Pancreas (tissue), 10 donors: ENCODE data around the gene CDK6. TPM values are rescaled to one million over a fixed set of nuclear protein-coding genes. Genes with fewer than 3 reads are reported as not detected.

Experiments used
- ATAC-seq, 4 donors: fragments of 200-7000 bp; cut with Tn5 transposase; one replicate each; pipeline versions ENCODE4 v1.8.0 to v1.9.1; 2020; ENCODE audit warnings: mild to moderate bottlenecking in 4 of 4, moderate library complexity in 4 of 4
- DNase-seq, 6 donors: peaks; one replicate each; pipeline ENCODE4 v3.0.0-alpha.2; 2020
- FAIRE-seq: peaks from 2 replicates; lab custom pipeline; 2012; peaks lifted over from hg19 to GRCh38; lab: Jason Lieb, UNC
- H3K27ac ChIP-seq, 4 donors: fragments of 200-600 bp; sonication (generic); 1 replicate in 3 of 4; 2 replicates in 1 of 4; pipeline versions ENCODE4 v1.5.0 to v1.8.0; 2020
- H3K27me3 ChIP-seq, 4 donors: fragments of 200-600 bp; one replicate each; pipeline ENCODE4 v1.8.0; 2021
- H3K36me3 ChIP-seq, 3 donors: fragments of 200-600 bp; sonication (generic) in 1 of 3; one replicate each; pipeline versions ENCODE4 v1.5.0 to v1.8.0; 2020 to 2021
- H3K4me1 ChIP-seq, 3 donors: fragments of 200-600 bp; one replicate each; pipeline ENCODE4 v1.8.0; 2021
- H3K4me3 ChIP-seq, 4 donors: fragments of 200-600 bp; sonication (generic) in 2 of 4; one replicate each; pipeline versions ENCODE4 v1.5.0 to v1.8.0; 2020 to 2021
- H3K9me3 ChIP-seq, 4 donors: fragments of 200-600 bp; one replicate each; pipeline ENCODE4 v1.8.0; 2021
- CTCF ChIP-seq, 4 donors: fragments of 200-600 bp; sonication (generic) in 3 of 4; IDR thresholded peaks; one replicate each; pipeline versions ENCODE4 v1.5.0 to v1.8.0; 2021; ENCODE audit warnings: antibody characterized with exemption in 4 of 4
- WGBS, 2 donors: extraction: QIAGEN DNeasy Blood & Tissue Kit; methylation state at CpG; one replicate each; pipeline ENCODE4 v1.1.7; 2013; 5-methylcytosine and 5-hydroxymethylcytosine counted together
- intact Hi-C, 3 donors: fragments of 100-400 bp; cut with DNase I; formaldehyde crosslinking; loops; one replicate each; pipeline versions ENCODE4 v1.11.1 to v1.14.2; 2022
- polyA plus RNA-seq, 2 donors: library from polyadenylated mRNA; stranded (reverse); fragments of 200-250 nt; gene quantifications; one replicate each; pipeline ENCODE4 v1.2.3, GENCODE V29; 2013
- total RNA-seq, 6 donors: library from RNA; stranded (reverse); fragmentation: NEBNext Ultra II Directional in 4 of 6; extraction: Animal tissue kit (Norgen Biotek cat#: 25700) in 4 of 6; gene quantifications; one replicate each; pipeline versions ENCODE4 v1.2.1 to v1.2.4, GENCODE V29; 2021 to 2023
- donor health status: healthy with polysubstance abuse.
- donor health status: DM: no; HTN: no; CAD: no; lungs with moderate emphysema.
- donor health status: DM: no; HTN: no; CAD: no.
- donor health status: control.
- donor health status: control.
- donor health status: Bipolar disorder and iron deficiency.
- donor health status: DM: yes; HTN: yes; CAD: no.
- donor health status: DM: no; HTN: no; CAD: no.
- donor health status: DM: no; HTN: no; CAD: no.
- donor health status: DM: yes; HTN: yes; CAD: no.

The CDK6 gene
- total and polyA plus RNA-seq, 8 donors, result 2.4 to 33.4 (median 18.7) TPM

GRCh38 chr7:92831716-92832533, 4.4 kb downstream of the CDK6 start:
- Histone ChIP-seq H3K9me3 (no peaks in the 10 kb centered on the region), H3K27ac (peak overlapping the region in 2 of 4 donors; percentile 79 to 89), H3K4me1 (peaks cover 4 to 44% (median 41%) of the 10 kb centered on the region in 3 donors), H3K27me3 (no peaks in the 10 kb centered on the region), H3K36me3 (no peaks in the 10 kb centered on the region), H3K4me3 (peak overlapping the region in 3 of 4 donors; percentile 72 to 85 (median 79))
- intact Hi-C loops, result loop anchor here in 2 of 3 donors (5.0 to 10.0 kb wide), 3 partner anchors 127 to 205 kb away; no protein-coding TSS in a partner anchor
- TF ChIP-seq CTCF (IDR thresholded peaks at IDR 0.05), result no peak
- ATAC-seq (no peak), FAIRE-seq (no peak), DNase-seq (no peak)
- 61 to 66% methylated on average over 7 of the region's 7 CpGs for WGBS, 2 donors

- Histone ChIP-seq H3K36me3 (no peaks in the 10 kb centered on the region), H3K4me3 (peak overlapping the region in 1 of 4 donors; percentile 3), H3K4me1 (peaks cover 9 to 48% (median 41%) of the 10 kb centered on the region in 3 donors), H3K27ac (no peak overlapping the region), H3K27me3 (no peaks in the 10 kb centered on the region), H3K9me3 (no peaks in the 10 kb centered on the region)
- TF ChIP-seq CTCF (IDR thresholded peaks at IDR 0.05), result no peak
- intact Hi-C loops, result loop anchor here in 2 of 3 donors (5.0 to 10.0 kb wide), 3 partner anchors 126 to 203 kb away; no protein-coding TSS in a partner anchor
- no peak for FAIRE-seq
- 48 to 49% methylated on average over 6 of the region's 6 CpGs for WGBS, 2 donors
- no peak for ATAC-seq
- no peak for DNase-seq
These were observed 5.8 kb downstream of the CDK6 start for GRCh38 chr7:92830532-92831110.

GRCh38 chr7:92830027-92830426, 6.3 kb downstream of the CDK6 start:
- H3K27me3 ChIP-seq, result no peaks in the 10 kb centered on the region
- FAIRE-seq (no peak), ATAC-seq (no peak), DNase-seq (no peak)
- no peaks in the 10 kb centered on the region for H3K9me3 ChIP-seq
- 29 to 40% methylated on average over 1 of the region's 1 CpG for WGBS, 2 donors
- peaks cover 9 to 48% (median 41%) of the 10 kb centered on the region in 3 donors for H3K4me1 ChIP-seq
- no peaks in the 10 kb centered on the region for H3K36me3 ChIP-seq
- TF ChIP-seq CTCF (IDR thresholded peaks at IDR 0.05), result no peak
- no peak overlapping the region for H3K4me3 ChIP-seq
- intact Hi-C loops, result loop anchor here in 2 of 3 donors (5.0 to 10.0 kb wide), 3 partner anchors 125 to 203 kb away; no protein-coding TSS in a partner anchor
- no peak overlapping the region for H3K27ac ChIP-seq

- 24 to 28% methylated on average over 3 of the region's 3 CpGs for WGBS, 2 donors
These were observed 8.8 kb downstream of the CDK6 start for GRCh38 chr7:92827464-92828120.

More at GRCh38 chr7:92827464-92828120, 8.8 kb downstream of the CDK6 start:
- no peak overlapping the region for H3K4me3 ChIP-seq
- ATAC-seq (peak in 1 of 4 donors; percentile 40), FAIRE-seq (no peak), DNase-seq (no peak)
- H3K27me3 ChIP-seq, result no peaks in the 10 kb centered on the region
- no peak for TF ChIP-seq CTCF (IDR thresholded peaks at IDR 0.05)
- intact Hi-C loops, result no loop called here
- H3K27ac ChIP-seq, result no peak overlapping the region
- H3K4me1 ChIP-seq, result peaks cover 9 to 51% (median 41%) of the 10 kb centered on the region in 3 donors
- no peaks in the 10 kb centered on the region for H3K36me3 ChIP-seq
- H3K9me3 ChIP-seq, result no peaks in the 10 kb centered on the region
